Fibroblast of pulmonary artery (primary cell): ENCODE measurements around the gene HIBCH.
"Not testable (repeated sequence)": the region's sequence is repeated elsewhere in the genome, so short reads cannot be mapped to it uniquely, and the experiment has no call there.

Source experiments
- DNase-seq: peaks from one replicate; pipeline ENCODE4 v3.0.0-alpha.2; 2010; ENCODE audit warnings: low read depth
- H3K4me3 ChIP-seq: replicated peaks from 2 replicates; pipeline ENCODE4 v1.5.1; 2011; ENCODE audit warnings: low read depth, mild to moderate bottlenecking, control low read depth, low read length, moderate library complexity
- TF ChIP-seq, protein P1 (sequence below): IDR thresholded peaks from 2 replicates; pipeline ENCODE4 v1.5.1; 2011; ENCODE audit warnings: mild to moderate bottlenecking, control low read depth, low read length, inconsistent platforms; ENCODE audit errors: missing control alignments

Gene HIBCH

GRCh38 chr2:190304404-190304803, 15.2 kb downstream of the HIBCH start:
- DNase-seq: no peak
- TF ChIP-seq, protein P1, sequence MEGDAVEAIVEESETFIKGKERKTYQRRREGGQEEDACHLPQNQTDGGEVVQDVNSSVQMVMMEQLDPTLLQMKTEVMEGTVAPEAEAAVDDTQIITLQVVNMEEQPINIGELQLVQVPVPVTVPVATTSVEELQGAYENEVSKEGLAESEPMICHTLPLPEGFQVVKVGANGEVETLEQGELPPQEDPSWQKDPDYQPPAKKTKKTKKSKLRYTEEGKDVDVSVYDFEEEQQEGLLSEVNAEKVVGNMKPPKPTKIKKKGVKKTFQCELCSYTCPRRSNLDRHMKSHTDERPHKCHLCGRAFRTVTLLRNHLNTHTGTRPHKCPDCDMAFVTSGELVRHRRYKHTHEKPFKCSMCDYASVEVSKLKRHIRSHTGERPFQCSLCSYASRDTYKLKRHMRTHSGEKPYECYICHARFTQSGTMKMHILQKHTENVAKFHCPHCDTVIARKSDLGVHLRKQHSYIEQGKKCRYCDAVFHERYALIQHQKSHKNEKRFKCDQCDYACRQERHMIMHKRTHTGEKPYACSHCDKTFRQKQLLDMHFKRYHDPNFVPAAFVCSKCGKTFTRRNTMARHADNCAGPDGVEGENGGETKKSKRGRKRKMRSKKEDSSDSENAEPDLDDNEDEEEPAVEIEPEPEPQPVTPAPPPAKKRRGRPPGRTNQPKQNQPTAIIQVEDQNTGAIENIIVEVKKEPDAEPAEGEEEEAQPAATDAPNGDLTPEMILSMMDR: no peak
- H3K4me3 ChIP-seq: no peak overlapping the region

GRCh38 chr2:190303647-190304046, 16.0 kb downstream of the HIBCH start:
- TF ChIP-seq, protein P1: no peak
- peak; percentile 43 for DNase-seq
- H3K4me3 ChIP-seq: no peak overlapping the region

DNA sequence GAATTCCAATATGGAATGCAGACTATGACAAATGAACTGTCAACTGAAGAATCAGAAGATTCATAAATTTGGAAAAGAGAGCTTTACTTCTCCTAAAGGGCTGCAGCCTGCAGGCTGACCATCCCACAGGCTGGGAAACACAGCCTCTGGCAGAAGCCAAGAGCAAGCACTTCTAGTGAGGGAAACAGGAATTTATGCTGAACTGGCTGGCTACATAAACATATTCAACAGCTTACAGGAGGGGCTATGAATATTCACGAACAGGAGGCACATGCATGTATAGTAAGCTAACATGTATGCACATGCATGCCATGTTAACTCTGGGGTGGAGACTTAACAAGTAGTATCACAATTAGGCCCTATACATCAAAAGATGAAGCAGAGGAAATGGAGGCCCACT, 17.6 kb downstream of the HIBCH start:
- DNase-seq: no peak
- TF ChIP-seq, protein P1: no peak
- no peak overlapping the region for H3K4me3 ChIP-seq

DNA sequence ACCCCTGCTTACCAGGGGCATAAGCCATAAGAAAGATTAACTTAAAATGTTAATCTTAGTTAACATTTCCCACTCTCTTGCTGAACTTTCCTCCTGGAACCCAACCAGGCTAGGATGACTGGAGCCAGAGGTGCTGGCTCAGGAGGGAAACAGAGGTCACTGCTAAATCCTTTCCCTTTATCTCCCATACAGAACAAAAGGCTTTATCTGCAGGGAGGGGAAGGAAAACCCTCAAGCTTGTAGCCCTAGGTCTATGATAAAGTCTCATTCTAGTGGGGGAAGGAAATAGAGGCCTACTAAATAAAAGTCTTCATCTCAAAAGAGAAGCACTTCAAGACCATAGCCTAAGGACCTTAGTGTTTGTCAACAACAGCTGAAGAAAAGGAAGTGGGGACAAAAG, 18.6 kb downstream of the HIBCH start:
- TF ChIP-seq, protein P1: no peak
- H3K4me3 ChIP-seq: no peak overlapping the region

GRCh38 chr2:190297880-190298279, 21.7 kb downstream of the HIBCH start:
- DNase-seq: not testable (repeated sequence)

More for the DNA sequence above, 18.6 kb downstream of the HIBCH start:
- no peak for DNase-seq

DNA sequence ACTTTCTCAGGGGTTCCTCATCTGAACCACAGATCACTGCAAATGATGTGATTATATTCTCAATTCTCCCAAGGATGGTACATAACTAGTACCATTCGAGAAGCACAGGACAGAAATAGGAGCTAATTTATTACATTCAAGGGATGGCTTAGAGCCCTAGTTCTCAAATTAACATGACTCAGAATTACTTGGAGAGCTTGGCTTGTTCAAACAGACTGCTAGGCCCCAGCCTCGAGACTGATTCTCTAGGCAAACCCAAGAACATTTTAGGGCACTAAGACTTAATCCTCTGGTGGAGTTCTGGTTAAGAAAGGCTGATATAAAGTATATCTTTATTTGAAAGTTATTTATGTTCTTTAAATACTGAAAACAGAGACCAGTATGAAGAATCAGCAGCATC, 35.8 kb downstream of the HIBCH start:
- TF ChIP-seq, protein P1: no peak
- H3K4me3 ChIP-seq: no peak overlapping the region
- no peak for DNase-seq

More at GRCh38 chr2:190297880-190298279, 21.7 kb downstream of the HIBCH start:
- H3K4me3 ChIP-seq: not testable (repeated sequence)

- no peak overlapping the region for H3K4me3 ChIP-seq
- TF ChIP-seq, protein P1: no peak
These were observed 38.9 kb downstream of the HIBCH start for GRCh38 chr2:190280565-190281350.

DNA sequence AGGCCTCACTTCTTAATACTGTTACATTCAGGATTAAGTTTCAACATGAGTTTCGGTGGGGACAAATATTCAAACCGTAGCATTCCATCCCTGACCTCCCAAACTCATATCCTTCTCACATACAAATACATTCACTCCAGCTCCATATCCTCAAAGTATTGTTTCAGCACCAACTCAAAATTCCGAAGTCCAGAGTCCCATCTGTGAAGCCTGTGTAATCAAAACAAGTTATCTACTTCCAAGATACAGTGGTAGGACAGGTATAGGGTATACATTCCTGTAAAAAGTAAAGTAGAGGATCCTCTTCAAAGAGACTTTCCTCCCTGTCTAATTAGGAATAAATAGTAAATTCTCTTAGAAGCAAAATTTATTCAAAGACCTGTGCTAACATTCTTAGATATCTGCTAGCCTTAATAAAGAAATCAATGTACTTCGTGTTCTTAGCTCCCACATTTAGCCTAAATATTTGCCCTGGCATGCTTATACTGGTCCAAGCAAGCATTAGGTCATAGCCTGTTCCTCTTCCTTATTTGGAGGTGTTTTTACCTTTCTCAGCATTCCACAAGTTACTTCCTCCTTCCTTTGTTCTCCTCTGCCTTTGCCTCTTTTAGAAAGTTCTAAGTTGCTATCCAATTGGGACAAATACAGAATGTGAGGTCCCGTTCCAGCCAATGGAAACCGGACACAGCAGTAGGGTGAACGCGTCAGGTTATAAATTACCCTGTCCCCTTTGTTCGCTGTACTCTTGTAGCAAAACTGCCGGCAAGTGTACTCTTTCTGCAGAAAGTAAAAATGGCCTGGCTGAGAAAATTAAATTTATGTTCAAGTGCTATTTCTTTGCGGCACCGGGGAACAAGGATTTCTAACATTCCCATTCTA, 40.1 kb downstream of the HIBCH start:
- DNase-seq, H3K4me3 ChIP-seq: not testable (repeated sequence)

More at GRCh38 chr2:190280565-190281350, 38.9 kb downstream of the HIBCH start:
- peak; percentile 34 for DNase-seq
